ENCODE measurements around the gene C10orf53.

The C10orf53 gene

DNA sequence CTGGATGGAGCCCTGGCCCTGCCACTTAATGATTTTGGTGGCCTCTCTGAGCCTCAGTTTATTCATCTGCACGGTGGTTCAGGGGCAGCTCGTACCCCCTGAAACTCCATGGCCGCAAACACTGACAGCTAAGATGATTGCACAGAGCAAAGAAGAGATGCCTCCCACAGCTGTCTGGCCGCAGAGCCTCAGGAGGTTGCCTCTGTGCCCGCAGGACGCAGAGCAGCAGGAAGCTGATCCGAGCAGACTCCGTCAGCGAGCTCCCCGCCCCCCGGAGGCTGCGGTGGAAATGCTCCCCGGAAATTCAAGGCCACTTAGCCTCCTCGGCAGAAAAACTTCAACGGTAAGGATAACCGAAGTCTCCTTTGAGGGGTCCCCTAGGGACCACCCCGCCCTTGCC lies 30.2 kb upstream of the C10orf53 start:
- DNase-seq (ENCODE audit: insufficient read length, low spot score) (no peak), FAIRE-seq (no peak)
- TF ChIP-seq, protein P1, sequence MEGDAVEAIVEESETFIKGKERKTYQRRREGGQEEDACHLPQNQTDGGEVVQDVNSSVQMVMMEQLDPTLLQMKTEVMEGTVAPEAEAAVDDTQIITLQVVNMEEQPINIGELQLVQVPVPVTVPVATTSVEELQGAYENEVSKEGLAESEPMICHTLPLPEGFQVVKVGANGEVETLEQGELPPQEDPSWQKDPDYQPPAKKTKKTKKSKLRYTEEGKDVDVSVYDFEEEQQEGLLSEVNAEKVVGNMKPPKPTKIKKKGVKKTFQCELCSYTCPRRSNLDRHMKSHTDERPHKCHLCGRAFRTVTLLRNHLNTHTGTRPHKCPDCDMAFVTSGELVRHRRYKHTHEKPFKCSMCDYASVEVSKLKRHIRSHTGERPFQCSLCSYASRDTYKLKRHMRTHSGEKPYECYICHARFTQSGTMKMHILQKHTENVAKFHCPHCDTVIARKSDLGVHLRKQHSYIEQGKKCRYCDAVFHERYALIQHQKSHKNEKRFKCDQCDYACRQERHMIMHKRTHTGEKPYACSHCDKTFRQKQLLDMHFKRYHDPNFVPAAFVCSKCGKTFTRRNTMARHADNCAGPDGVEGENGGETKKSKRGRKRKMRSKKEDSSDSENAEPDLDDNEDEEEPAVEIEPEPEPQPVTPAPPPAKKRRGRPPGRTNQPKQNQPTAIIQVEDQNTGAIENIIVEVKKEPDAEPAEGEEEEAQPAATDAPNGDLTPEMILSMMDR (IDR thresholded peaks at IDR 0.05; ENCODE audit: insufficient read depth, missing control alignments) = no peak

DNA sequence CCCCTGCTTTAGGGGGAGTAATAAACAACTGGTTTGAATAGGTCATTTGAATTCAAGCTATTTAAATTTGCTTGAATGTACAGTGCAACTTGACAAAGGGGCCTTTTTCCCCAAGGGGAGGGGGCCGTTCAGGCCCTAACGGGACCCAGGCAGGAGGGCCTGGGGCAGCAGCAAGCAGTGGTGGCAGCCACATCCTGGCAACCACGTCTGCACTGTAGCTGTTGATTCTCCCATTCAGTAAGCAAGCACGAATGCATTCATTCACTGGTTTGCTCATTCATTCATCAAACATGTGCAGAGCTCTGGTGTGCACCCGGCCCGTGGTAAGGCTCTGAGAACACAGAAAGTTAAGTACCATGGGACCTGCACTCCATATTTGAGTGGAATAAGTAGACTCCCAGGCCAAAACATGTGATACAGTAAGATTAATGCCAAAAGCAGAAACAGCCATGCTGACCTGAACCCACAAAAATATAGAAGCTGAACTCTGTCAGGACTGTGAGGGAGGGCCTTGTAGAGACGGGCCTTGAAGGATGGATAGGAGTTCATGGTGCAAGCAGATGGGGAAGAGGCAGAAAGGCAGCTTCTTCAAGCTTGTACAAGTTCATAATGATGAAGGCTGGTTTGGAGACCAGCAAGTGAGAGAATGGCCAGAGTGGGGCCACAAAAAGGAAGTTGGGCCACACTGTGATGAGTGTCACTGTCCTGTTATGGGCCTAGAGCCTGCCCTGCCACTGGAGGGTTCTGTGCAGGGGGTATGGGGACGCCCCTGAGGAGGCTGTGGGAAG lies 29.3 kb upstream of the C10orf53 start:
- TF ChIP-seq, protein P1 (IDR thresholded peaks at IDR 0.05; ENCODE audit: insufficient read depth, missing control alignments) = no peak
- no peak for FAIRE-seq
- DNase-seq (ENCODE audit: insufficient read length, low spot score) = no peak

DNA sequence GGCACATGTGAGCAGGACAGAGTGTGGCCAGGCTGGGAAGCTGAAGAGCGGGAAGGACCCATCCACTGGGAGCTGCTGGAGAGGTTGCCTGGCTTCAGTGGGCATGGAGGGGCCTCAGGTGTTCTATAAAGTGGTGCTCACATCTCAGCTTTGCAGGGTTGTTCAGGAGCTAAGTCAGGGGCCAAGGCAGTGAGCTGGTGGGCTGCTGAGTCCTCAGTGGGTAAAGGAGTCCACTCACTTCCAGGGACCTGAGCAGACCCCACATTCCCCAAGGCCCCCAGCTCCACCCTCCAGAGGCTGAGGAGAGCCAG lies 28.8 kb upstream of the C10orf53 start:
- TF ChIP-seq, protein P1 (IDR thresholded peaks at IDR 0.05; ENCODE audit: insufficient read depth, missing control alignments) = no peak
- DNase-seq (ENCODE audit: insufficient read length, low spot score) (no peak), FAIRE-seq (no peak)

DNA sequence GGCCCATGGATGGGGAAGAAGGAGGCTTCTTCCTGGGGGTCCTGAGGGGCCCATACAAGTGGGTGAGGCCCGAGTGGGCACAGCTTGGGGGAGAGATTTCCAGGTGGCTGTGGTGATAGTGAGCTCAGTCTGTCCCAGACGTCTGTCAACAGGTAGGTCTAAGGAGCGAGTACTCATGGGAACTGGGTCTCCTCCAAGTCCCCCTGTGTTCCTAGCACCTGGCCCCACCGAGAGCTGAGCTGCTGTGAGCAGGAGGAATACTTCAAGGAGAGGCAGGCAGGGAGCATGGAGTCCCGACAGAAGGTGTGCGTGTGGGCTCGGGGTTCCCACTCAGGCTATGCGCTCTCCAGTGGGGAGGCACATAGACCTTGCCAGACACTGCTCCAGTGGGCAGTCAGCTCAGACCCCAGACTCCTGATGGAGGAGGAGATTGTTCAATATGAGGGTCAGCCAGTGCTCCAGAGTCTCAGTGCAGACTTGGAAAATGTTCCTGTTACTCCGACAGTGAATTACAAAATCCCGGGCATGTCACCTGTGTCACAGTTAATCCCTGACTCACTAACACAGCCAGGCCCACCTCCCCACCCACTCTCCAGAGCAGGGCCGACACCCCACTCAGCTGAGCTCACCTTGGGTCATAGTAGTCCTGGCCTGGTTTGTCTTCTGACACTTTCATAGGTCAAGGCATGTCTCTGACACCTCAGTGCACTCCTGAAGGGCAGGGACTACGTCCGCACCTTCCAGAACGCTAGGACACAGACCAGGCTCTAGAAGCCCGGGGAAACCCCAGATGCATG lies 28.2 kb upstream of the C10orf53 start:
- FAIRE-seq = no peak
- DNase-seq (ENCODE audit: insufficient read length, low spot score) = no peak
- TF ChIP-seq, protein P1 (IDR thresholded peaks at IDR 0.05; ENCODE audit: insufficient read depth, missing control alignments) = no peak

DNA sequence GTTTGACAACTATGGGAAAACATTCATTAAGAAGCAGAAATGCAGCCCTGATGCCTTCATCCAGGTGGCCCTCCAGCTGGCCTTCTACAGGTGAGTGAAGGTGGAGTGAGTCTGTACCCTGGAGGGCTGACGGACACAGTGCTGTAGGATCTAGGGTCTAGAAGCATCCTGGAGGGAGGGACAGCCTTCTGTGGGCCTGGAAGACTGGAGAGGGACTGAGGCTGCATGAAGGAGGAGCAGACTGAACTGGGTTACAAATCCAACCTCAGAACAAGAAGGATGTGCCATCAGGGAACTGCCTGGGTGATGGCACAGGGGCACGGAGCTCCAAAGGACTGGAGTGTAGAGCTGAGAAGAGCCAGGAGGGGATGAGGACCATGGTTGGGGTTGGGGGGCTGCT lies 27.5 kb upstream of the C10orf53 start:
- FAIRE-seq (no peak), DNase-seq (ENCODE audit: insufficient read length, low spot score) (no peak)

DNA sequence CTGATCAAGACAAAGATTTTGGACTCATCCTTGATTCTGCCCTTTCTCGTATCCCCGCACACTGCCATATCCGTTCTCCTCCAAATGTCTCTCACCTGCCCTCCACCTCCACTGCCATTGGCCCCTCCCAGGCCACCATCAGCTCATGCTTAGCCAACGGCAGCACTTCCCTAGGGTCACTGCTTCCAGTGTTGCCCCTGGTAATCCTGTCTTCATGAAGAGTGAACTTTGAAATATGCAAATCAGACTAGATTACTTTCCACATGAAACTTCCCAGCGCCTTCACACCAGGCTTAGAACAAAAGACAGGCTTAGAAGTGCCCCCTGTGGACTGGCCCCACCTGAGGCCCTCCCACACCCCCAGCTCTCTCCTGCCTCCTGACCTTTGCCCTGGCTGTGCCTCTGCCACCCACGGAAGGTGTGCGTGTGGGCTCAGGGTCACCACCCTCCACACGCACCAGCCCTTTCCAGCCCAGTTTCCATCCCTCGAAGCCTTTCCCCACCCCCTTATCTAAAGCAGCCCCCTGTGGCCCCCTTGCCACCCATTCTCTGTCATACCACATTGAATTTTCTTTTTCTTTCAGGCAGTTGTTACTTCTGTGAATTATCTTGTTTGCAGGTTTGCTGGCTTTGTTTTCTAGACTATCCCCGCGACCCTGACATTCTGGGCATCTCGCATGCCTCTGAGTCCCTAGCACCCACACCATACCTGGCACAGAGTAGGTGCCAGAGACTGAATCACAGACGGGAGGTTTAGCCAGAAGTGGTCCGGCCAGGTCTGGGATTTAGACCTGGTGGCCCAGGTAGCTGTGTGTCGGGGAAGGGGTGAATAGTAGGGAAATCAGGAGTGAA lies 26.8 kb upstream of the C10orf53 start:
- TF ChIP-seq, protein P1 (IDR thresholded peaks at IDR 0.05; ENCODE audit: insufficient read depth, missing control alignments) = no peak
- FAIRE-seq = no peak
- DNase-seq (ENCODE audit: insufficient read length, low spot score) = no peak

More for the DNA sequence above, 27.5 kb upstream of the C10orf53 start:
- TF ChIP-seq, protein P1 (IDR thresholded peaks at IDR 0.05; ENCODE audit: insufficient read depth, missing control alignments) = no peak

Data from D721Med (cell line).